ENCODE measurements around the gene TMEM132E.

- TF ChIP-seq CTCF (IDR thresholded peaks at IDR 0.05; ENCODE audit: low read depth, low read length) (no peak), EZH2phosphoT487 (IDR thresholded peaks at IDR 0.05; ENCODE audit: low read depth) (no peak)
These were observed 31.1 kb downstream of the TMEM132E start for GRCh38 chr17:34610506-34610905.

Measured in OCI-LY3 (cell line).